Prostate gland (tissue), 2 donors: ENCODE results near the gene EIF4G3.

Experiments
- CTCF ChIP-seq, 4 experiments: fragments of 200-600 bp in 2 of 4; fragments of 450-650 bp in 2 of 4; sonication (generic) in 2 of 4; IDR thresholded peaks; 1 replicate in 3 of 4; 2 replicates in 1 of 4; pipeline ENCODE4 v1.5.1; 2016 to 2019; ENCODE audit warnings: antibody characterized with exemption in 4 of 4, mild to moderate bottlenecking in 2 of 4, moderate library complexity in 2 of 4
- POLR2A ChIP-seq: fragments of 450-650 bp; IDR thresholded peaks from one replicate; pipeline ENCODE4 v1.6.1; 2016; ENCODE audit warnings: antibody characterized with exemption, mild to moderate bottlenecking
- POLR2AphosphoS5 ChIP-seq: sonication (generic); formaldehyde crosslinking; IDR thresholded peaks from one replicate; pipeline ENCODE4 v1.6.1; 2017; ENCODE audit warnings: antibody characterized with exemption

DNA sequence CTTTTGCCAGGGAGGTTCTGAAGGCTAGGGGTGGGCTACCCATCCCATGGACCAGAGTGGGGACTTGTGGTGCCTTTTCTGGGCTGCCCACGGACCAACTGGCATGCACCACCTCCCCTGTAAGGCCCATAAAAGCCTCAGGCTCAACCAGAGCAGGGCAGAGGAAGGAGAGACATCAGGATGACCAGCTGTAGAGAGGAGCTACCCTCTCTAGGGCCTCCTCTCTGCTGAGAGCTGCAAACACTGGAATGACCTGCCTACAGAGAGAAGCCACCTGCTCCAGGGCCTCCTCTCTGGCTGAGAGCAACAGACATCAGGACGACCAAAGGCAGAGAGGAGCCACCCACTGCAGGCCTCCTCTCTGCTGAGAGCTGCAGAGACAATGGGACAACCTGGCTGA lies 140.9 kb downstream of the EIF4G3 start:
- TF ChIP-seq POLR2A = no peak
- no peak for TF ChIP-seq CTCF (IDR thresholded peaks at IDR 0.05)
- no peak for TF ChIP-seq POLR2AphosphoS5
